GM21526 (cell line): ENCODE measurements around the gene JPT1.

Experiments
- ATAC-seq: cut with Tn5 transposase; IDR thresholded peaks from one replicate; pipeline ENCODE4 v1.9.1; 2021; ENCODE audit warnings: moderate library complexity; ENCODE audit not compliant: unreplicated experiment, low FRiP score

Gene JPT1

DNA sequence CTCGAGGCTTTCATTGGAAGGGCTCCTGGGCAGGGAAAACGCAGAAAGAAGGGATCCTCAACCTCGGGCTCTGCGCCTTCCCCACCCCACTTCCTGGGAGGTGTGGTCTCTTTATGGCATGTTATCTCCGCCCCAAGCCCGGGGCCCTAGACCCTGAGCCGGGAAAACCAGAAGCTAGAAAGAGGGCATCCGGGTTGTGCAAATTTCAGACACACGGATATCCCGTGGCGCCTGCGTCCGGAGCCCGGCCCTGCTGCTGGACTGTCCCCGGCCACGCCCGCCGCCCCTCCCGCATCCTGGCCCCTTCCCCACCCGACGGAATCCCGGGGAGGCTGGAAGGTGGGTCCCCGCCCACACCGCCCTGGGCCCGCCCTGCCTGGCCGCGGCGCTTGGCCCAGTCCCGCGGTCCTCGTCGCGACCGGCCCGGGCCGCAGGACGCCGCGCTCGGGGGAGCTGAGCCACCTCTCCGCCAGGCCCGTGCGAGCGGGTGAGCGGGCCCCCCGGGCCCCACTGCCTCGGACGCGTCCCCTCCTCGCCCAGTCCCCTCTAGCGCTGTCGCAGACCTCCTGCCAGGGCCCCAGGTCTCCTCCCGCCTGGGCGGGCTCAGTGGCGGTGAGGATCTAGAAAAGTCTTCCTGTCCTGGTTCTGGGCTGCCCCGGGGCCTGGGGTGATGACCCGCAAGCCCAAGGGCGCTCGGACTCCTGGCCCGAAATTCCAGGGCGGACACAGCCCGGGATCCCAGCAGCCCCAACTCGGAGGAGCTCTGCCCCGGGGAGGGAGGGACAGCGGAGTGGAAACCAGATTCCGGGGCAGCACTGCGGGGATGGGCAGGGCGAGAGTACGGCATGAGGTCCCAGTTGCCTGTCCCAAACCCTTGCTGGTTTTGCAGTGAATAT is 66.5 kb downstream of the JPT1 start, which contains the start of gene SLC16A5:
Gene SLC16A5 (plus strand): TSS at position 397 of the 896 bp plus-strand sequence. CDS start 5,683 bp downstream, outside the sequence.
- no peak for ATAC-seq

DNA sequence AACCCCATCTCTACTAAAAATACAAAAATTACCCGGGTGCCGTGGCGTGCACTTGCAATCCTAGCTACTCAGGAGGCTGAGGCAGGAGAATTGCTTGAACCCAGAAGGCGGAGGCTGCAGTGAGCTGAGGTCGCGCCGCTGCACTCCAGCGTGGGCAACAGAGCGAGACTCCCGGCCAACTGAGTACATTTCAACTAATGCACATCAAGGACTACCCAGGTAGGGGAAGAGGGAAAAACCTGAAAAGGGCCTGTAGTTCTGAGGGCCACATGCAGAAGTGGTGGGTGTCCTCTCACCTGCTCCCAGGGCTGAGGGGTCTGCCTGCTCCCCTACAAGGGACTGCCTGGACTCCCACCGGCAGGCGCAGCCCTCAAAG is 67.1 kb downstream of the JPT1 start:
- ATAC-seq, result no peak

- no peak for ATAC-seq
These were observed 67.7 kb downstream of the JPT1 start for GRCh38 chr17:75086496-75087181.
